Measurements from ENCODE around the gene CDH20.
A peak's percentile ranks its signal among the peaks of the same experiment; 100 is the strongest.

Gene CDH20

DNA sequence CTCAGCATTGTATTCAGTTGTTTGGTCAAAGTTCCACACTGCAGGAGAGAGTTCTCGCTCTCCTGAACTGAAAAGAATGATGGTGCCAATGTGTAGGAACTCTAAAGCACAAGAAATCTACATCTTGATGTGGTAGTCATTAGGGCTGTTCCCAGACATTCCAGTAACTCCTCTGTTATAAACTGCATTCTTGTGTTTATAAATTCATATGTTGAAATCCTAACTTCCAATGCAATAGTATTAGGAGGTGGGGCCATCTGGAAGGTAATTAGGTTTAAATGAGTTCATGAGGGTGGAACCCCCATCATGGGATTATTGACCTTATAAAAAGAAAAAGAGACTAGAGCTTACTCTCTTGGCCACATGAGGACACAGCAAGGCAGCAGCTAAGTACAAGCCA is 239.6 kb downstream of the CDH20 start:
- DNase-seq (ENCODE audit: insufficient read length, low spot score) (no peak), FAIRE-seq (no peak)
- no peak for TF ChIP-seq SPI1 (IDR thresholded peaks at IDR 0.05; ENCODE audit: low read depth, low read length)
- TF ChIP-seq POU2F2 (IDR thresholded peaks at IDR 0.05; ENCODE audit: low read depth, low read length): no peak
- no peak for TF ChIP-seq POLR2A (IDR thresholded peaks at IDR 0.05; ENCODE audit: low read depth, low read length)
- TF ChIP-seq POLR2AphosphoS5 (IDR thresholded peaks at IDR 0.05; ENCODE audit: low read depth, low read length): no peak
- no peak for TF ChIP-seq TAF1 (IDR thresholded peaks at IDR 0.05; ENCODE audit: low read depth, low read length)
- no peak for TF ChIP-seq PAX5 (IDR thresholded peaks at IDR 0.05; ENCODE audit: insufficient read depth, low read length, severe bottlenecking)

DNA sequence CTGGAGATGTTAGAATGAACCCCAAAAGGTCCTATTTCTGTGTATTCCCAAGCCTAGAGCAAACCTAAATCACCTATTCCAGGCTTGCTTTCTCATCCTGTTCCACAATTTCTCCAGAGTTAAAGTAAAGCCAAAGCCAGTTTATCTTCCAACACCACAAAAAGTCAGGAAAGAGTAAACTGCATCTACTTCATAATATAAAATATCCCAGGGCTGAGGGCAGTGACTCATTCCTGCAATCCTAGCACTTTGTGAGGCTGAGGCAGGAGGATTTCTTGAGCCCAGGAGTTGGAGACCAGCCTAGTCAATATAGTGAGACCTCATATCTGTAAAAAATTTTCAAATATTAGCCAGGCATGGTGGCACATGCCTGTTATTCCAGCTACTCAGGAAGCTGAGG is 241.4 kb downstream of the CDH20 start:
- DNase-seq (ENCODE audit: insufficient read length, low spot score) (no peak), FAIRE-seq (no peak)
- no peak for TF ChIP-seq POLR2A (IDR thresholded peaks at IDR 0.05; ENCODE audit: low read depth, low read length)

DNA sequence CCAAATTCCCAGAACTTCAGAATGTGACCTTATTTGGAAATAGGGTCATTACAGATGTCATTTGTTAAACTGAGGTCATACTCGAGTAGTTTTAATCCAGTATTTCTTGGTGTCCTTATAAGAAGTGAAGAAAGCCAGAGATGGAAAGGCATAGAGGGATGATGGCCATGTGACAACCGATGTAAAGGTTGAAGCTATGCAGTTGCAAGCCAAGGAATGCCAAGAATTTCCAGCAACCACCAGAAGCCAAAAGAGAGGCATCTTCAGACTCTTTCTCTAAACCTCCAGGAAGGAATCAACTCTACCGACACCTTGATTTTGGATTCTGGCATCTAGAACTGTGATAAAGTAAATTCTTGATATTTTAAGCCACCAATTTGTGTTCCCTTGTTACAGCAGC is 242.2 kb downstream of the CDH20 start:
- TF ChIP-seq SPI1 (IDR thresholded peaks at IDR 0.05; ENCODE audit: low read depth, low read length) (no peak), TAF1 (IDR thresholded peaks at IDR 0.05; ENCODE audit: low read depth, low read length) (no peak), PAX5 (IDR thresholded peaks at IDR 0.05; ENCODE audit: insufficient read depth, low read length, severe bottlenecking) (no peak), POU2F2 (IDR thresholded peaks at IDR 0.05; ENCODE audit: low read depth, low read length) (no peak), POLR2AphosphoS5 (IDR thresholded peaks at IDR 0.05; ENCODE audit: low read depth, low read length) (no peak), POLR2A (IDR thresholded peaks at IDR 0.05; ENCODE audit: low read depth, low read length) (no peak)
- FAIRE-seq (no peak), DNase-seq (ENCODE audit: insufficient read length, low spot score) (no peak)

DNA sequence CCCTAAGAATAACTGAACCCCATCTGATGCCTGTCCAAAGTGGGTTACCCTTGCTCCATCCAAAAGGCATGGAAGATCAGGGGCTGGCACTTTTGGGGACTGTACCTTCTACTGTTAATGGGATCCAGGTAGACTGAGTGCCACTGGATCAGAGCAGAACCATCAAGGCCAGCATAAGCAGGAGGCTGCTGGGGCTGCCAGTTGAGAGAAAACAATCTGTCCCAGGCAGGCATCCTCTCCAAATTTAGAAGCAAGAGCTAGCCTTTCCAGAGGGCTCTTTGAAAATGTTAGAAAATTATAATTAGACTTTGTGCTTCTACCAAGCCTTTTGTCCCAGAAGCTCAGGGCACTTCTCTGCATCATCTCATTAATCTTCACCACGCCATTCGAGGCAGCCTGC is 245.6 kb downstream of the CDH20 start:
- DNase-seq (ENCODE audit: insufficient read length, low spot score) (no peak), FAIRE-seq (no peak)
- no peak for TF ChIP-seq POLR2A (IDR thresholded peaks at IDR 0.05; ENCODE audit: low read depth, low read length)
- TF ChIP-seq PAX5 (IDR thresholded peaks at IDR 0.05; ENCODE audit: insufficient read depth, low read length, severe bottlenecking): no peak
- no peak for TF ChIP-seq TAF1 (IDR thresholded peaks at IDR 0.05; ENCODE audit: low read depth, low read length)
- no peak for TF ChIP-seq POLR2AphosphoS5 (IDR thresholded peaks at IDR 0.05; ENCODE audit: low read depth, low read length)
- TF ChIP-seq POU2F2 (IDR thresholded peaks at IDR 0.05; ENCODE audit: low read depth, low read length): no peak
- TF ChIP-seq SPI1 (IDR thresholded peaks at IDR 0.05; ENCODE audit: low read depth, low read length): no peak

DNA sequence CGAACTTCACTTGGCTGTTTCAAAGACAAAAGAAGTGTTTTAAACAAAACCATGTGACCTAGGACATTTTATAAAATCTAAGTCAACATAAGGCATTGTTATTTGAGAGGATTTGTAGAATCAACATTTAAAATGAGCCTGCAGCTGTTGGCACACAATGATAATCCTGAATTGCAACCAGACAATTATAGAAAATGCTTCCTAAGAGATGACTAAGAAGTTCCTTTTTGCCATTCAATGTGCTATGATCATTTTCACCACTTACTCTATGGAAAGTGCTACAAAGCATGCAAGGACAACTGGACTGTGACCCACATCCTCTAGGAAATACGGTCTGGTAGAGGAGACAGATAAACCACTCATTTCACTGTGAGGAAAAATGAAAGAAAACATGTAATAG is 246.4 kb downstream of the CDH20 start:
- FAIRE-seq (no peak), DNase-seq (ENCODE audit: insufficient read length, low spot score) (no peak)
- TF ChIP-seq POU2F2 (IDR thresholded peaks at IDR 0.05; ENCODE audit: low read depth, low read length) (no peak), TAF1 (IDR thresholded peaks at IDR 0.05; ENCODE audit: low read depth, low read length) (no peak), POLR2A (IDR thresholded peaks at IDR 0.05; ENCODE audit: low read depth, low read length) (no peak), POLR2AphosphoS5 (IDR thresholded peaks at IDR 0.05; ENCODE audit: low read depth, low read length) (no peak), SPI1 (IDR thresholded peaks at IDR 0.05; ENCODE audit: low read depth, low read length) (no peak), PAX5 (IDR thresholded peaks at IDR 0.05; ENCODE audit: insufficient read depth, low read length, severe bottlenecking) (no peak)

DNA sequence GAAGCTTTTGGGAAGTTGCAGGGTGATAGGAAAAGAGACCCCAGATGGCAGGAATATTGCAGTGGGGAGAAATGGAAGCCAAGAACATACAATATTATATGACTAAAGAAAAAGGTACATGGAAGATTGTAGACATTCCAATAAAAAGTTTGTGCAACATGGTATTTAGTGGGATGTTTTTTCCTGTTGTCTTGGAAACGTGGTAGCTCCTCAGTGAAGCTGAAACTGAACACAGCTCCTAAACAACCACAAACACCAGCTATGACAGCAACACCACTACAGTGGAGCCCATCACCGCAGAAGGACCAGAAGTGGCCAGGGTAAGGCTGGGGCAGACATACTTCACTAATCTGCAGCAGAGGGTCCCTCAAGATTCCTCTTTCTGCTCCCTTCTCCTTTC is 246.8 kb downstream of the CDH20 start:
- FAIRE-seq (no peak), DNase-seq (ENCODE audit: insufficient read length, low spot score) (no peak)
- TF ChIP-seq SPI1 (IDR thresholded peaks at IDR 0.05; ENCODE audit: low read depth, low read length): no peak
- no peak for TF ChIP-seq PAX5 (IDR thresholded peaks at IDR 0.05; ENCODE audit: insufficient read depth, low read length, severe bottlenecking)
- TF ChIP-seq POLR2AphosphoS5 (IDR thresholded peaks at IDR 0.05; ENCODE audit: low read depth, low read length): no peak
- no peak for TF ChIP-seq POU2F2 (IDR thresholded peaks at IDR 0.05; ENCODE audit: low read depth, low read length)
- TF ChIP-seq TAF1 (IDR thresholded peaks at IDR 0.05; ENCODE audit: low read depth, low read length): no peak
- no peak for TF ChIP-seq POLR2A (IDR thresholded peaks at IDR 0.05; ENCODE audit: low read depth, low read length)

DNA sequence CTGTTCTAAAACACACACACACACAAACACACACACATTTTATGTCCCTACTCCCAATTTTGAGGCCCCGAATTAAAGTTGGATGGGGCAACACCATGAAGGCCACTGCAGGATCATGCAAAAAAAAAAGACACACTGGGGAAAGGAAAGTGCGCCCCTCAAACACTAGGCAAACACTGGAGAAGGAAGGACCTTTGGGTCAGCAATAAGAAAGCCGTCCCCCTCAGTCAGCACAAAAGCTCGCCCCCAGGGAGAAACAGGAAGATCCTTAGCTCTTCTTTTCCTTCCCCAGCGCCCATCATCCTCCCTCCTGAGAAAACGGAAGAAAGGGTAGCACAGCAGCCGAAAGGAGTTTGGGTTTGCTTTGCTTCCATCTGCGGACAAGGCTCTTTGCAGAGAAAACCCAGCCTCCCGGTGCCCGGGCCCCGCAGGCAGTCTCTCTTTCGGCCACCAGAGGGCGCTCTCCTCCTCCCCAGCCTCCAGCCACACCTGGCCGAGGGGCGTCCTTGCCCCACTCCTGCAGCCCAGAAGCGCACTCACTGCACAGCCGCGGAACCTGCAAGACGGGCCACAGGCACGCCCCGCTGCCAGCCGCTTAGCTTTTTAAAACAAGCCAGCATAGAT is 248.5 kb downstream of the CDH20 start:
- peak; percentile 63 for DNase-seq (ENCODE audit: insufficient read length, low spot score)
- TF ChIP-seq POU2F2 (IDR thresholded peaks at IDR 0.05; ENCODE audit: low read depth, low read length): no peak
- no peak for TF ChIP-seq POLR2AphosphoS5 (IDR thresholded peaks at IDR 0.05; ENCODE audit: low read depth, low read length)
- no peak for FAIRE-seq

DNA sequence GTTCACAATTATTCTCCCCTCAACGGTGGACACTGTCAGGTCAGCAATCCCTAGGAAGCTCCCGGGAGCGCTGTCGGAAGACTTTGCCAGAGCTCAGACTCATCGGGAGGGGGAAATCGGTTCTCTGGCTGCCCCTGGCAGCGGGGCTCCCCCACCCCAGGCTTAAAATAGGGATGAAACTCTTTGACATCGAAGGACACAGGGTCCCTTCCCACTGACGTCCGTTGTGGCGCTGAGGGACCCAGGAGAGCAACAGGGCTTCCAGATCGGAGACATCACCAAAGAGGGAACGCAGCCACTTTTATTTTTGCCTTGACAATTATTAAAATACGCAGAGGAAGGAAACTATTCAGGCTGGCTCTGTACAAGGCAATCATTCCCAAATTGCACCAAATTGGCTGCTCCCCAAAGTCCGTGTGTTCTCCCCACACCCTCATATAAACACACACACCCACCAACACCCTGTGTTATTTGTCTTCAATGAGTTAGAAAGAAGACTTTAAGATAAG is 249.0 kb downstream of the CDH20 start:
- TF ChIP-seq POLR2A (IDR thresholded peaks at IDR 0.05; ENCODE audit: low read depth, low read length) (no peak), TAF1 (IDR thresholded peaks at IDR 0.05; ENCODE audit: low read depth, low read length) (no peak), SPI1 (IDR thresholded peaks at IDR 0.05; ENCODE audit: low read depth, low read length) (no peak), POU2F2 (IDR thresholded peaks at IDR 0.05; ENCODE audit: low read depth, low read length) (no peak), PAX5 (IDR thresholded peaks at IDR 0.05; ENCODE audit: insufficient read depth, low read length, severe bottlenecking) (no peak), POLR2AphosphoS5 (IDR thresholded peaks at IDR 0.05; ENCODE audit: low read depth, low read length) (no peak)
- DNase-seq (ENCODE audit: insufficient read length, low spot score) (no peak), FAIRE-seq (no peak)

DNA sequence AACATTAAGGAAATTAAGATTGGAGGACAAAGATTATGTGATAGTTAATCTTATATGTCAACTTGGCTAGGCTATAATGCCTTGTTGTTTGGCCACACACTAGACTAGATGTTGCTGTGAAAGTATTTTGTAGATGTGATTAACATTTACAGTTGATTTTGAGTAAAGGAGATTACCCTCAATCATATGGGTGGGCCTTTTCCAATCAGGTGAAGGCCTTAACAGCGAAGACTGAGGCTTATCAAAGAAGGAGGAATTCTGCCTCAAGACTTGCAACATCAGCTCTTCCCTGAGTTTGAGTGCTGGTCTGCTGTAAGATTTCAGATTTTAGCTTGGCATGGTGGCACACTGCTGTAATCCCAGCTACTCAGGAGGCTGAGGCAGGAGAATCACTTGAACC is 250.3 kb downstream of the CDH20 start:
- FAIRE-seq (no peak), DNase-seq (ENCODE audit: insufficient read length, low spot score) (no peak)
- TF ChIP-seq PAX5 (IDR thresholded peaks at IDR 0.05; ENCODE audit: insufficient read depth, low read length, severe bottlenecking) (no peak), SPI1 (IDR thresholded peaks at IDR 0.05; ENCODE audit: low read depth, low read length) (no peak), POU2F2 (IDR thresholded peaks at IDR 0.05; ENCODE audit: low read depth, low read length) (no peak), POLR2AphosphoS5 (IDR thresholded peaks at IDR 0.05; ENCODE audit: low read depth, low read length) (no peak), TAF1 (IDR thresholded peaks at IDR 0.05; ENCODE audit: low read depth, low read length) (no peak), POLR2A (IDR thresholded peaks at IDR 0.05; ENCODE audit: low read depth, low read length) (no peak)

DNA sequence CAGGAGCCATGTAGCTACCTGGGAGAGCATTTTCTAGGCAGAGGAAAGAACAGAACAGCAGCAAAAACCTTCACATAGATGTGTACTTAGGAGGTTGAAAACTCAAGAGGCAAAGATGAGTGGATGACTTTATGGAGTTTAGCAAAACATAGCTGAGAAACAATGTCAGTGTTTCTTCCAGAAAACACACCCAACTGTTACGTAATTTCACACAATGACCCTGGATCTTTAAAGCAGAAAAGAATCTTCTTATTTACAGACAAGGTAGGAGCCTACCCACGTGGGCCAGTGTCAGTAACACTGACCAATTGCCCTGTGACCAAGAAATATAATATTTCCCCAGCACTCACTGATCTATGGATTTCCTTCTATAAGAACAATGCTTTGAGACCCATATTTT is 254.6 kb downstream of the CDH20 start:
- FAIRE-seq (no peak), DNase-seq (ENCODE audit: insufficient read length, low spot score) (no peak)
- TF ChIP-seq PAX5 (IDR thresholded peaks at IDR 0.05; ENCODE audit: insufficient read depth, low read length, severe bottlenecking) (no peak), POU2F2 (IDR thresholded peaks at IDR 0.05; ENCODE audit: low read depth, low read length) (no peak), TAF1 (IDR thresholded peaks at IDR 0.05; ENCODE audit: low read depth, low read length) (no peak), SPI1 (IDR thresholded peaks at IDR 0.05; ENCODE audit: low read depth, low read length) (no peak), POLR2AphosphoS5 (IDR thresholded peaks at IDR 0.05; ENCODE audit: low read depth, low read length) (no peak), POLR2A (IDR thresholded peaks at IDR 0.05; ENCODE audit: low read depth, low read length) (no peak)
